Measurements from ENCODE around the gene PCDHB8.

DNA sequence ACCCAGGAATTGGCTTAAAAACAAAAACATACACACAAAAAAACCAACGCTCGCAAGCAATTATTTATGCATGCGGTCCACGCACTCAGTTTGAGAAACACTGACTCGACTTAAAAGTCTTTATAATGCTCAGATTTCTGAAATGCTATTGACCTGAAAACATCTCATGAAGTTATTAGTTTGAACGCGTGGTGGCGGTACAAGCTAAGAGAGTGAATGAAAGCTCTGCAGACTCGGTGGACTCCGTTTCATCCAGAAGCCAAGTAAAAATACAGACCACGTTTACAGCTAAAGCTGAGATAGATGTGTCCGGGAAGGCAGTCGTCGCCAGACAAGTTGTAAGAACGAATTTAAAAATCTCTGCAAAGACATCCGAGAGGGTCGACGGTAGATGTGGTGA lies 27.8 kb upstream of the PCDHB8 start, which contains the start of gene PCDHB6:
- TF ChIP-seq, protein P1, sequence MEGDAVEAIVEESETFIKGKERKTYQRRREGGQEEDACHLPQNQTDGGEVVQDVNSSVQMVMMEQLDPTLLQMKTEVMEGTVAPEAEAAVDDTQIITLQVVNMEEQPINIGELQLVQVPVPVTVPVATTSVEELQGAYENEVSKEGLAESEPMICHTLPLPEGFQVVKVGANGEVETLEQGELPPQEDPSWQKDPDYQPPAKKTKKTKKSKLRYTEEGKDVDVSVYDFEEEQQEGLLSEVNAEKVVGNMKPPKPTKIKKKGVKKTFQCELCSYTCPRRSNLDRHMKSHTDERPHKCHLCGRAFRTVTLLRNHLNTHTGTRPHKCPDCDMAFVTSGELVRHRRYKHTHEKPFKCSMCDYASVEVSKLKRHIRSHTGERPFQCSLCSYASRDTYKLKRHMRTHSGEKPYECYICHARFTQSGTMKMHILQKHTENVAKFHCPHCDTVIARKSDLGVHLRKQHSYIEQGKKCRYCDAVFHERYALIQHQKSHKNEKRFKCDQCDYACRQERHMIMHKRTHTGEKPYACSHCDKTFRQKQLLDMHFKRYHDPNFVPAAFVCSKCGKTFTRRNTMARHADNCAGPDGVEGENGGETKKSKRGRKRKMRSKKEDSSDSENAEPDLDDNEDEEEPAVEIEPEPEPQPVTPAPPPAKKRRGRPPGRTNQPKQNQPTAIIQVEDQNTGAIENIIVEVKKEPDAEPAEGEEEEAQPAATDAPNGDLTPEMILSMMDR (IDR thresholded peaks at IDR 0.05; ENCODE audit: low read length), result peak; percentile 47
- TF ChIP-seq EZH2 (optimal IDR thresholded peaks at IDR 0.05; ENCODE audit: low read depth, low read length), result no peak

Measured in MM.1S (cell line).